Measurements from ENCODE around the gene ZNF75A. TPM values are rescaled to one million over a fixed set of nuclear protein-coding genes. Genes with fewer than 3 reads are reported as not detected.

The ZNF75A gene
- total RNA-seq, 1 donor from 2014 or later: 24.6 TPM

DNA sequence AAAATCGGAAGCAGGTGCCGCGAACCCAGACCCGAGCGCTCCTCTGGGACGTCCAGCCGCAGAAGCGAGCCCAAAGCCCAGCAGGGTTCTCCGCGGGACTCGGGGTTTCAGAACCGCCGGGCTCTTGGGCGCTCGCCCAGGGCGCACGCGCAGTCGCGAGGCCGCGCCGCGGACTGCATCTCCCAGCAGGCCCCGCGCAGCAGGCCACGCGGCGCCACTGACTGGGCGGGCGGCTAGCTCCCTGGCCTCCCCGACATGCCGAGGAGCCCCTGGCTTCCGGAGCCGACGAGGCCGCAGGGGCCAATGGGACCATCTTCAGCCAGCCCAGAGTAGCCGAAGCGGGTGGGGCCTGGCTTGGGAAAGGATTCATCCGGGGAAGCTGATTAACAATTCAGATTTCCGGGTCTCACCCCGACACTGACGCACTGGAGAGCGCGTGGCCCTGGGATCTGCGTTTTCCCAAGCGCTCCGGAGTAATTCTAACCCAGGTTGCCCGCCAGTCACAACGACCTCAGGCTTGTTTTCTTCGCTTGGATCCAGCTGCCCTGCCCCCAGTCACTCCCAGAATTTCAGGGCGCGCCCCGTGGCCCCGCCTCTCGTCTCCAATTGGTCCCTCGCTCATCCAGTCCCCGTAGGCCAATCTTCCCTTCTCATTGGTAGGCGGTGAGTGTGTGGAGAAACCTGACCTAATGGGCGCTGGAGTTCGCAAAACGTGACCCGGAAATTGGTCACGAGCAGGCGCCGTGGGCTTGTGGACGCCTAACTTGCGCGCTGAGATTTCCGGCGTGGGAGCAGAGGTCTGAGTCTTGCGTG, 22.4 kb upstream of the ZNF75A start, which contains the start of gene ZNF263:
Gene ZNF263, plus strand, starts transcription at position 762 of the 813 bp plus-strand sequence. CDS start 328 bp downstream, outside the sequence.
- Histone ChIP-seq H3K27ac (peak within 1 kb of the TSS; percentile 97), H3K36me3 (peaks cover 0 to 34% of the 10 kb centered on the region in 2 donors), H3K9me3 (no peaks in the 10 kb centered on the region), H3K4me3 (peak within 1 kb of the TSS; percentile 87 to 91), H3K4me1 (peaks cover 29% of the 10 kb centered on the region), H3K27me3 (no peaks in the 10 kb centered on the region)
- peak; percentile 98 for DNase-seq (ENCODE audit: extremely low spot score in 2 of 2)
- intact Hi-C loops (cut with DNase I): loop anchor here (2.0 kb wide), 1 partner anchor 18 kb away; no protein-coding TSS in a partner anchor
- TF ChIP-seq POLR2AphosphoS5 (IDR thresholded peaks at IDR 0.05; ENCODE audit: insufficient read depth in 1 of 2, low read depth in 1 of 2) (peak; percentile 95), POLR2A (IDR thresholded peaks at IDR 0.05) (peak in 1 of 2 donors; percentile 23)
- TF ChIP-seq, protein P1, sequence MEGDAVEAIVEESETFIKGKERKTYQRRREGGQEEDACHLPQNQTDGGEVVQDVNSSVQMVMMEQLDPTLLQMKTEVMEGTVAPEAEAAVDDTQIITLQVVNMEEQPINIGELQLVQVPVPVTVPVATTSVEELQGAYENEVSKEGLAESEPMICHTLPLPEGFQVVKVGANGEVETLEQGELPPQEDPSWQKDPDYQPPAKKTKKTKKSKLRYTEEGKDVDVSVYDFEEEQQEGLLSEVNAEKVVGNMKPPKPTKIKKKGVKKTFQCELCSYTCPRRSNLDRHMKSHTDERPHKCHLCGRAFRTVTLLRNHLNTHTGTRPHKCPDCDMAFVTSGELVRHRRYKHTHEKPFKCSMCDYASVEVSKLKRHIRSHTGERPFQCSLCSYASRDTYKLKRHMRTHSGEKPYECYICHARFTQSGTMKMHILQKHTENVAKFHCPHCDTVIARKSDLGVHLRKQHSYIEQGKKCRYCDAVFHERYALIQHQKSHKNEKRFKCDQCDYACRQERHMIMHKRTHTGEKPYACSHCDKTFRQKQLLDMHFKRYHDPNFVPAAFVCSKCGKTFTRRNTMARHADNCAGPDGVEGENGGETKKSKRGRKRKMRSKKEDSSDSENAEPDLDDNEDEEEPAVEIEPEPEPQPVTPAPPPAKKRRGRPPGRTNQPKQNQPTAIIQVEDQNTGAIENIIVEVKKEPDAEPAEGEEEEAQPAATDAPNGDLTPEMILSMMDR (IDR thresholded peaks at IDR 0.05): no peak

DNA sequence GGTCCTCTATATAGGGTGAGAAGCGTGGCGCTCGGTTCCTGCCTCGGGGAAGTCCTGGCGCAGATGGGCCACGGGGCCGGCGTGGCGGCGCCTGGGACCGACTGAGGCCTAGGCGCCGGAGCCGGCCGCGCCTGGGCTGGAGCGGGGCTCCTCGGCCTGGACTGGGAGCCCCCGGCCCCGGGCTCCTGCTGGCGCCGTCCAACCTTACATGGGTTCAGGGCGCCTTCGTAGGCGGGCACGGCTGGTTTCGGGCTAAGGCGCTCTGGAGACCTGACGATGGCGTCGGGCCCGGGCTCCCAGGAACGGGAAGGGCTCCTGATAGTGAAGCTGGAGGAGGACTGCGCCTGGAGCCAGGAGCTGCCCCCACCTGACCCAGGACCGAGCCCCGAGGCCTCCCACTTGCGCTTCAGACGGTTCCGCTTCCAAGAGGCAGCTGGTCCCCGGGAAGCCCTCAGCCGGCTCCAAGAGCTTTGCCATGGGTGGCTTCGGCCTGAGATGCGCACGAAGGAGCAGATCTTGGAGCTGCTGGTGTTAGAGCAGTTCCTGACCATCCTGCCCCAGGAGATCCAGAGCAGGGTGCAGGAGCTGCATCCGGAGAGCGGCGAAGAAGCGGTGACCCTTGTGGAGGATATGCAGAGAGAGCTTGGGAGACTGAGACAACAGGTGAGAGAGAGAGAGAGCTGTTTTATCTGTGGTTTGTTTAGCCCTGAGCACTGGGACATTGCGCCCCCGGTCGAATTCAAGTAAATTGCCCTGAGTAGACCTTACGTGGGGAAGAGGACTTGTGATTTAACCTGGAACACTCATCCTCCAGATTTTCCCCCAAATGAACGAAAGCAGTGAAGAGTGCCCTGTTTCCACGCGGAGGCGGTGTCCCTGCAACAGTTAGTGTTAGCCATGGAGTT, 21.5 kb upstream of the ZNF75A start:
- Histone ChIP-seq H3K27ac (peak overlapping the region; percentile 97), H3K4me1 (peaks cover 29% of the 10 kb centered on the region), H3K36me3 (peaks cover 4 to 42% of the 10 kb centered on the region in 2 donors), H3K4me3 (peak overlapping the region; percentile 87 to 91), H3K27me3 (no peaks in the 10 kb centered on the region), H3K9me3 (peaks cover 8% of the 10 kb centered on the region)
- TF ChIP-seq POLR2A (IDR thresholded peaks at IDR 0.05) (no peak), POLR2AphosphoS5 (IDR thresholded peaks at IDR 0.05; ENCODE audit: insufficient read depth in 1 of 2, low read depth in 1 of 2) (no peak)
- TF ChIP-seq, protein P1 (IDR thresholded peaks at IDR 0.05): no peak
- no peak for DNase-seq (ENCODE audit: extremely low spot score in 2 of 2)
- intact Hi-C loops (cut with DNase I): loop anchor here (2.0 kb wide), 1 partner anchor 19 kb away; no protein-coding TSS in a partner anchor

DNA sequence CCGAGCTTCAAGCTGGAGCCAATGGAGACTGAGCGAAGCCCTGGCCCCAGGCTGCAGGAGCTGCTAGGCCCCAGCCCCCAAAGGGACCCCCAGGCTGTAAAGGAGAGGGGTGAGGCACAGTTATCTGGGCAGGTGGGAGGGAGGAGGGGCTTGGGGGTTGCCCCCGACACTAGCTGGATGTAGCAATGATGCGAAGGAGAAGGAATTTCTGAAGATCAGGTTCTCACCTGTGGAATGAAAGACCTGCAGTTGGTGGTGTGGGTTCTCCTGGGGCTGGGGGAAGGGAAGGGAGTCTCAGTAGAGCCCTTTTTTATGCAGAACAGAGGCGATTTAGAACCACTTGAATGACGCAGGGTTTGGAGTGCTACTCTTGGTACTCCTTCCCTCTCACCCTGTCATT, 20.2 kb upstream of the ZNF75A start:
- H3K4me1 ChIP-seq: peaks cover 29% of the 10 kb centered on the region

DNA sequence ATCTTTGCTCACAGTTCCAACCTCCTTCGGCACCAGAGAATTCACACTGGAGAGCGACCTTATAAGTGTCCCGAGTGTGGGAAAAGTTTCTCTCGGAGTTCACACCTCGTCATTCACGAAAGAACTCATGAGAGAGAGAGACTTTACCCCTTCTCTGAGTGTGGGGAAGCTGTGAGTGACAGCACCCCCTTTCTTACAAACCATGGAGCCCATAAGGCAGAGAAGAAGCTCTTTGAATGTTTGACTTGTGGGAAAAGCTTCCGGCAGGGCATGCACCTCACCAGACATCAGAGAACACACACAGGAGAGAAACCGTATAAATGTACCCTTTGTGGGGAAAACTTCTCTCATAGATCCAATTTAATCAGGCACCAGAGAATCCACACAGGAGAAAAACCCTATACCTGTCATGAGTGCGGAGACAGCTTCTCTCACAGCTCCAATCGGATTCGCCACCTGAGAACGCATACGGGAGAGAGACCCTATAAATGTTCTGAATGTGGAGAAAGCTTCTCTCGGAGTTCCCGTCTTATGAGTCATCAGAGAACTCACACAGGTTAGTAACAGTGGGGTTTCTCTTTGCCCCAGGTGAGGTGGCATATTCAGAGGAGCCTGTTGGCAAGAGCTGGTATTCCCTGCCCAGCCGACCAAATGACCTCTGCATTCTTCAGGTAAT, 15.2 kb upstream of the ZNF75A start:
- no peak for DNase-seq (ENCODE audit: extremely low spot score in 2 of 2)
- H3K9me3 ChIP-seq: peaks cover 60% of the 10 kb centered on the region
- no peaks in the 10 kb centered on the region for H3K27me3 ChIP-seq
- H3K27ac ChIP-seq: no peak overlapping the region
- TF ChIP-seq, protein P1 (IDR thresholded peaks at IDR 0.05): no peak
- no peak for TF ChIP-seq POLR2A (IDR thresholded peaks at IDR 0.05)
- no peak for TF ChIP-seq POLR2AphosphoS5 (IDR thresholded peaks at IDR 0.05; ENCODE audit: insufficient read depth in 1 of 2, low read depth in 1 of 2)
- intact Hi-C loops (cut with DNase I): no loop called here
- peak overlapping the region in 1 of 2 donors; percentile 24 for H3K4me3 ChIP-seq
- peaks cover 18 to 94% of the 10 kb centered on the region in 2 donors for H3K36me3 ChIP-seq
- peaks cover 6% of the 10 kb centered on the region for H3K4me1 ChIP-seq

More for the DNA sequence above, 20.2 kb upstream of the ZNF75A start:
- DNase-seq (ENCODE audit: extremely low spot score in 2 of 2): no peak
- Histone ChIP-seq H3K27ac (no peak overlapping the region), H3K4me3 (peak overlapping the region; percentile 87 to 91), H3K9me3 (peaks cover 21% of the 10 kb centered on the region), H3K27me3 (no peaks in the 10 kb centered on the region), H3K36me3 (peaks cover 14 to 56% of the 10 kb centered on the region in 2 donors)
- TF ChIP-seq POLR2AphosphoS5 (IDR thresholded peaks at IDR 0.05; ENCODE audit: insufficient read depth in 1 of 2, low read depth in 1 of 2): no peak
- TF ChIP-seq POLR2A (IDR thresholded peaks at IDR 0.05): no peak
- TF ChIP-seq, protein P1 (IDR thresholded peaks at IDR 0.05): no peak
- intact Hi-C loops (cut with DNase I): no loop called here
